CD14-positive monocyte (primary cell): ENCODE results near the gene C16orf96. TPM values are rescaled to one million over a fixed set of nuclear protein-coding genes. Genes with fewer than 3 reads are reported as not detected.

Experiments used
- DNase-seq, 3 donors: peaks; one replicate each; pipeline ENCODE4 v3.0.0-alpha.2; 2011 to 2022
- H2AFZ ChIP-seq: 2 replicates; pipeline ENCODE4 v1.6.0; 2012; ENCODE audit warnings: mild to moderate bottlenecking, low read depth, low read length, inconsistent platforms; ENCODE audit not compliant: insufficient read depth, poor library complexity, severe bottlenecking
- H3K27ac ChIP-seq, 2 donors: 1 replicate in 1 of 2; 2 replicates in 1 of 2; pipeline ENCODE4 v1.5.1; 2012 to 2013; ENCODE audit warnings: low read length in 2 of 2, control low read depth in 1 of 2, inconsistent platforms in 1 of 2, low read depth in 1 of 2, mild to moderate bottlenecking in 1 of 2
- H3K27me3 ChIP-seq, 2 donors: one replicate each; pipeline versions ENCODE4 v1.6.0 to v1.6.1; 2011 to 2013; ENCODE audit warnings: low read length in 2 of 2; ENCODE audit not compliant: control insufficient read depth in 2 of 2, insufficient read depth in 2 of 2
- H3K36me3 ChIP-seq, 2 donors: replicated peaks in 1 of 2; 1 replicate in 1 of 2; 2 replicates in 1 of 2; pipeline versions ENCODE4 v1.5.1 to v1.6.1; 2012 to 2013; ENCODE audit warnings: low read length in 2 of 2, control low read depth in 1 of 2, inconsistent platforms in 1 of 2, mild to moderate bottlenecking in 1 of 2; ENCODE audit not compliant: insufficient read depth in 2 of 2, control insufficient read depth in 1 of 2
- H3K4me1 ChIP-seq, 2 donors: 1 replicate in 1 of 2; 2 replicates in 1 of 2; pipeline versions ENCODE4 v1.5.1 to v1.6.1; 2012 to 2013; ENCODE audit warnings: low read length in 2 of 2, control low read depth in 1 of 2, inconsistent platforms in 1 of 2, mild to moderate bottlenecking in 1 of 2, moderate library complexity in 1 of 2; ENCODE audit not compliant: insufficient read depth in 2 of 2, control insufficient read depth in 1 of 2
- H3K4me2 ChIP-seq: replicated peaks from 2 replicates; pipeline ENCODE3; 2012; ENCODE audit warnings: low read length, moderate library complexity, mild to moderate bottlenecking; ENCODE audit not compliant: poor library complexity, severe bottlenecking; ENCODE audit errors: extremely low read depth
- H3K4me3 ChIP-seq, 3 experiments: fragments of 200-600 bp in 1 of 3; sonication (generic) in 1 of 3; replicated peaks in 1 of 3; 1 replicate in 2 of 3; 2 replicates in 1 of 3; pipeline ENCODE4 v1.5.1; 2011 to 2013; ENCODE audit warnings: low read length in 3 of 3, mild to moderate bottlenecking in 3 of 3, control low read depth in 2 of 3, low read depth in 2 of 3, inconsistent platforms in 1 of 3, moderate library complexity in 1 of 3
- H3K79me2 ChIP-seq: 2 replicates; pipeline ENCODE4 v1.6.0; 2012; ENCODE audit warnings: mild to moderate bottlenecking, control low read depth, inconsistent platforms, low read length, moderate library complexity; ENCODE audit not compliant: insufficient read depth
- H3K9ac ChIP-seq: 2 replicates; pipeline ENCODE4 v1.6.0; 2017; ENCODE audit warnings: low read length, mild to moderate bottlenecking; ENCODE audit not compliant: insufficient read depth, poor library complexity, severe bottlenecking
- H3K9me3 ChIP-seq, 2 donors: replicated peaks in 1 of 2; 1 replicate in 1 of 2; 2 replicates in 1 of 2; pipeline versions ENCODE4 v1.5.1 to v1.6.1; 2012 to 2013; ENCODE audit warnings: low read length in 2 of 2, control low read depth in 1 of 2; ENCODE audit not compliant: control insufficient read depth in 1 of 2, insufficient read depth in 1 of 2
- H4K20me1 ChIP-seq: 2 replicates; pipeline ENCODE4 v1.6.0; 2012; ENCODE audit warnings: mild to moderate bottlenecking, low read length, control low read depth, moderate library complexity; ENCODE audit not compliant: insufficient read depth
- H3K27ac Mint-ChIP-seq, 7 donors: one replicate each; pipeline ENCODE4 v1.8.0; 2020; ENCODE audit warnings: mild to moderate bottlenecking in 7 of 7, mixed read lengths in 7 of 7, moderate library complexity in 6 of 7, inconsistent platforms in 2 of 7
- H3K27me3 Mint-ChIP-seq, 3 donors: one replicate each; pipeline ENCODE4 v1.8.0; 2021 to 2022; ENCODE audit warnings: low read depth in 3 of 3, mild to moderate bottlenecking in 3 of 3, mixed read lengths in 3 of 3, moderate library complexity in 3 of 3, inconsistent platforms in 1 of 3
- H3K36me3 Mint-ChIP-seq, 2 donors: one replicate each; pipeline ENCODE4 v1.8.0; 2020; ENCODE audit warnings: mixed read lengths in 2 of 2, inconsistent platforms in 1 of 2, mild to moderate bottlenecking in 1 of 2
- H3K4me1 Mint-ChIP-seq: one replicate; pipeline ENCODE4 v1.8.0; 2020; ENCODE audit warnings: mild to moderate bottlenecking, mixed read lengths
- H3K4me3 Mint-ChIP-seq, 2 donors: one replicate each; pipeline ENCODE4 v1.8.0; 2020; ENCODE audit warnings: mild to moderate bottlenecking in 2 of 2, mixed read lengths in 2 of 2, moderate library complexity in 1 of 2
- H3K9me3 Mint-ChIP-seq, 7 donors: one replicate each; pipeline ENCODE4 v1.8.0; 2020 to 2022; ENCODE audit warnings: mixed read lengths in 7 of 7, mild to moderate bottlenecking in 6 of 7, moderate library complexity in 6 of 7, inconsistent platforms in 2 of 7
- WGBS: methylation state at CpG from one replicate; pipeline ENCODE4 v1.1.5; 2013; ENCODE audit warnings: missing lambda C conversion rate; ENCODE audit not compliant: insufficient coverage; 5-methylcytosine and 5-hydroxymethylcytosine counted together
- intact Hi-C, 2 donors: fragments of 100-400 bp; cut with micrococcal nuclease; formaldehyde crosslinking; loops; one replicate each; pipeline versions ENCODE4 v1.15.0 to v1.15.1; 2023
- polyA plus RNA-seq, 3 donors: library from polyadenylated mRNA; depleted of rRNA in 1 of 3; unstranded in 2 of 3; stranded (reverse) in 1 of 3; fragments of 300-500 nt in 2 of 3; fragments of >200 nt in 1 of 3; fragmentation: Illumina TruSeq in 2 of 3; gene quantifications; 1 replicate in 2 of 3; 2 replicates in 1 of 3; pipeline ENCODE4 v1.2.3, GENCODE V29; 2012 to 2021
- TF ChIP-seq, protein P1 (sequence below): fragments of 200-600 bp; IDR thresholded peaks from one replicate; pipeline ENCODE4 v1.8.0; 2022; ENCODE audit warnings: antibody characterized with exemption, mild to moderate bottlenecking

C16orf96 gene
- polyA plus RNA-seq, 3 donors: 0.13 TPM; not detected in 2

DNA sequence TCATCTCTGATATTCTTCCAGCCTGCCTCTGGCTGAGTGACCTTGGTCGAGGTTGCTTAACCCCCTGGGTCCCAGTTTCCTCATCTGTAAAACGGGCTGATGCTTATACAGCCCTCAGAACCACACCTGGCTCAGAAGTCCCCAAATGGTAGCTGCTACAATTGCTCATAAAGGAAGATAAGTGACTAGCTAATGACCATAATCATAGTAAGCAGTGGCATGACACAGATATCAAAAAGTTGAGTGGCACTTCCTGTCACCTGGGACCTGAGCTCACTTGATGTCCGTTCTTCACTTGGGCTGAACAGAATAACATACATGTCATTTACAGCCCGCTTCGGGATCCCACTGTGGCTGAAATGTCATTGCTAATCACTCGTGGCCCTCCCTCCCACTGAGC lies 70.3 kb downstream of the C16orf96 start:
- Mint-ChIP-seq H3K27ac (peak overlapping the region; percentile 62 to 100 (median 100)), H3K27me3 (no peaks in the 10 kb centered on the region), H3K4me3 (peak overlapping the region; percentile 100), H3K4me1 (peaks cover 58% of the 10 kb centered on the region), H3K9me3 (peaks cover 0 to 2% (median 0%) of the 10 kb centered on the region in 7 donors), H3K36me3 (peaks cover 4 to 16% of the 10 kb centered on the region in 2 donors)
- peaks cover 55% of the 10 kb centered on the region for H4K20me1 ChIP-seq
- H3K79me2 ChIP-seq: peaks cover 68% of the 10 kb centered on the region
- no peak for DNase-seq
- H3K36me3 ChIP-seq: peaks cover 0 to 8% of the 10 kb centered on the region in 2 donors
- H3K27me3 ChIP-seq: no peaks in the 10 kb centered on the region
- no peak overlapping the region for H2AFZ ChIP-seq
- H3K4me3 ChIP-seq: peak overlapping the region in 1 of 3 experiments; percentile 96
- peaks cover 42 to 58% of the 10 kb centered on the region in 2 donors for H3K4me1 ChIP-seq
- no peaks in the 10 kb centered on the region for H3K9me3 ChIP-seq
- TF ChIP-seq, protein P1, sequence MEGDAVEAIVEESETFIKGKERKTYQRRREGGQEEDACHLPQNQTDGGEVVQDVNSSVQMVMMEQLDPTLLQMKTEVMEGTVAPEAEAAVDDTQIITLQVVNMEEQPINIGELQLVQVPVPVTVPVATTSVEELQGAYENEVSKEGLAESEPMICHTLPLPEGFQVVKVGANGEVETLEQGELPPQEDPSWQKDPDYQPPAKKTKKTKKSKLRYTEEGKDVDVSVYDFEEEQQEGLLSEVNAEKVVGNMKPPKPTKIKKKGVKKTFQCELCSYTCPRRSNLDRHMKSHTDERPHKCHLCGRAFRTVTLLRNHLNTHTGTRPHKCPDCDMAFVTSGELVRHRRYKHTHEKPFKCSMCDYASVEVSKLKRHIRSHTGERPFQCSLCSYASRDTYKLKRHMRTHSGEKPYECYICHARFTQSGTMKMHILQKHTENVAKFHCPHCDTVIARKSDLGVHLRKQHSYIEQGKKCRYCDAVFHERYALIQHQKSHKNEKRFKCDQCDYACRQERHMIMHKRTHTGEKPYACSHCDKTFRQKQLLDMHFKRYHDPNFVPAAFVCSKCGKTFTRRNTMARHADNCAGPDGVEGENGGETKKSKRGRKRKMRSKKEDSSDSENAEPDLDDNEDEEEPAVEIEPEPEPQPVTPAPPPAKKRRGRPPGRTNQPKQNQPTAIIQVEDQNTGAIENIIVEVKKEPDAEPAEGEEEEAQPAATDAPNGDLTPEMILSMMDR: no peak
- 63% methylated on average over 4 of the region's 6 CpGs for WGBS
- intact Hi-C loops: loop anchor here (5.0 to 10.0 kb wide), 3 partner anchors 36 to 152 kb away; partner anchors contain the start of genes HMOX2 (in 1 of the 2), NMRAL1 (in 1 of the 2) and NUDT16L1 (in 1 of the 2)
- H3K9ac ChIP-seq: peak overlapping the region; percentile 100
- peak overlapping the region; percentile 94 to 98 for H3K27ac ChIP-seq
- H3K4me2 ChIP-seq: peak overlapping the region; percentile 85

DNA sequence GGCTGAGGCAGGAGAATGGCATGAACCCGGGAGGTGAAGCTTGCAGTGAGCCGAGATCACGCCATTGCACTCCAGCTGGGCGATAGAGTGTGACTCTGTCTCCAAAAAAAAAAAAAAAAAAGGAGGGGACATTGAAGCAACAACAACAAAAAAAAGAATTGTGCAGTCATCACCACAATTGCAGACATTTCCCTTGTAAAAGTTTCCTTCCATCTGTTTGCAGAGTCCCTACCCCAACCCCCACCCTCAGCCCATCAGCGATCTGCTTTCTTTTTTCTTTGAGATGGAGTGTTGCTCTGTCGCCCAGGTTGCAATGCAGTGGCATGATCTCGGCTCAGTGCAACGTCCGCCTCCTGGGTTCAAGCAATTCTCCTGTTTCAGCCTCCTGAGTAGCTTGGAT lies 72.1 kb downstream of the C16orf96 start:
- no peaks in the 10 kb centered on the region for H3K27me3 ChIP-seq
- H3K4me3 ChIP-seq: no peak overlapping the region
- peak overlapping the region in 1 of 2 donors; percentile 6 for H3K27ac ChIP-seq
- intact Hi-C loops: loop anchor here (5.0 to 10.0 kb wide), 3 partner anchors 34 to 153 kb away; partner anchors contain the start of genes HMOX2 (in 1 of the 2), NMRAL1 (in 1 of the 2) and NUDT16L1 (in 1 of the 2)
- H4K20me1 ChIP-seq: peaks cover 74% of the 10 kb centered on the region
- 50% methylated on average over 6 of the region's 9 CpGs for WGBS
- H3K4me2 ChIP-seq: no peak overlapping the region
- no peak for DNase-seq
- no peaks in the 10 kb centered on the region for H3K9me3 ChIP-seq
- peaks cover 44 to 66% of the 10 kb centered on the region in 2 donors for H3K4me1 ChIP-seq
- Mint-ChIP-seq H3K4me1 (peaks cover 61% of the 10 kb centered on the region), H3K27ac (peak overlapping the region in 4 of 7 donors; percentile 62 to 89 (median 70)), H3K36me3 (peaks cover 4 to 26% of the 10 kb centered on the region in 2 donors), H3K4me3 (no peak overlapping the region), H3K27me3 (no peaks in the 10 kb centered on the region), H3K9me3 (peaks cover 0 to 4% (median 0%) of the 10 kb centered on the region in 7 donors)
- H3K9ac ChIP-seq: no peak overlapping the region
- TF ChIP-seq, protein P1: no peak
- H3K79me2 ChIP-seq: peaks cover 87% of the 10 kb centered on the region
- no peak overlapping the region for H2AFZ ChIP-seq
- peaks cover 0 to 8% of the 10 kb centered on the region in 2 donors for H3K36me3 ChIP-seq
